Neural cell (in vitro differentiated cells): ENCODE measurements around the gene NAMPT.

ENCODE experiments used
- RAD21 ChIP-seq: fragments of 450-650 bp; conservative IDR thresholded peaks from 2 replicates; pipeline ENCODE4 v1.6.1; 2014; ENCODE audit warnings: antibody characterized with exemption, mild to moderate bottlenecking, moderate library complexity
- TAF1 ChIP-seq: IDR thresholded peaks from 2 replicates; pipeline ENCODE4 v1.6.1; 2012; ENCODE audit warnings: low read depth
- TF ChIP-seq, protein P1 (sequence below): fragments of 450-650 bp; IDR thresholded peaks from 2 replicates; pipeline ENCODE4 v1.5.1; 2014; ENCODE audit warnings: antibody characterized with exemption, mild to moderate bottlenecking, moderate library complexity; ENCODE audit not compliant: poor library complexity, severe bottlenecking

DNA sequence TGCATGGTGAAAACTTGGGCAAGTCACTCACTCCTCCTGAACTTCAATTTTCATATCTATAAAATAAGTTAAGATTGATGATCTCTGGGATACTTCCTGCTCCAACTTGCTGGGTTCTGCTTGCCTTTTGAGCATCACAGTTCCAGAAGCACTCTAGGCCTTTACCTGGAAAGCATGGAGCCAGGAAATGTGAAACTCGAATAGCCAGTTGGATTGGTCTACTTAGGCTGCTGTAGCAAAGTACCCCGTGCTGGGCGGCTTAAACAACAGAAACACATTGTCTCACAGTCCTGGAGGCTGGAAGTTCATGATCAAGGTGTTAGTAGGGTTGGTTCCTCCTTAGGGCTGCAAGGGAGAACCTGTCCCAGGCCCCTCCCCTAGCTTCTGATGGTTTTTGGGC, 64.5 kb downstream of the NAMPT start:
- TF ChIP-seq, protein P1, sequence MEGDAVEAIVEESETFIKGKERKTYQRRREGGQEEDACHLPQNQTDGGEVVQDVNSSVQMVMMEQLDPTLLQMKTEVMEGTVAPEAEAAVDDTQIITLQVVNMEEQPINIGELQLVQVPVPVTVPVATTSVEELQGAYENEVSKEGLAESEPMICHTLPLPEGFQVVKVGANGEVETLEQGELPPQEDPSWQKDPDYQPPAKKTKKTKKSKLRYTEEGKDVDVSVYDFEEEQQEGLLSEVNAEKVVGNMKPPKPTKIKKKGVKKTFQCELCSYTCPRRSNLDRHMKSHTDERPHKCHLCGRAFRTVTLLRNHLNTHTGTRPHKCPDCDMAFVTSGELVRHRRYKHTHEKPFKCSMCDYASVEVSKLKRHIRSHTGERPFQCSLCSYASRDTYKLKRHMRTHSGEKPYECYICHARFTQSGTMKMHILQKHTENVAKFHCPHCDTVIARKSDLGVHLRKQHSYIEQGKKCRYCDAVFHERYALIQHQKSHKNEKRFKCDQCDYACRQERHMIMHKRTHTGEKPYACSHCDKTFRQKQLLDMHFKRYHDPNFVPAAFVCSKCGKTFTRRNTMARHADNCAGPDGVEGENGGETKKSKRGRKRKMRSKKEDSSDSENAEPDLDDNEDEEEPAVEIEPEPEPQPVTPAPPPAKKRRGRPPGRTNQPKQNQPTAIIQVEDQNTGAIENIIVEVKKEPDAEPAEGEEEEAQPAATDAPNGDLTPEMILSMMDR, result no peak
- TF ChIP-seq TAF1 (no peak), RAD21 (no peak)
